Measurements from ENCODE around the gene CLCN6. TPM values are rescaled to one million over a fixed set of nuclear protein-coding genes. Genes with fewer than 3 reads are reported as not detected.

Gene CLCN6
- total and polyA plus RNA-seq, 2 of the 8 experiments (the other 6 are each of a cell fraction or from before 2014, with no cell fraction given): 15.7 to 26.0 TPM

- Histone ChIP-seq H3K27me3 (replicated peaks in 1 of 4; ENCODE audit: control insufficient read depth in 3 of 4, extremely low read depth in 1 of 4, insufficient read depth in 3 of 4, low read length in 3 of 4) (no peaks in the 10 kb centered on the region; a peak in 2 of 7 replicates), H3K23ac (ENCODE audit: insufficient read length) (no peak overlapping the region), H3K27ac (ENCODE audit: low read depth, low read length) (no peak overlapping the region), H3K56ac (replicated peaks; ENCODE audit: insufficient read length, low read depth, low read length) (no peak overlapping the region), H2BK12ac (ENCODE audit: low read depth, low read length) (no peak overlapping the region), H3K4ac (replicated peaks; ENCODE audit: insufficient read length, low read depth, low read length) (no peak overlapping the region), H4K20me1 (replicated peaks in 1 of 2; ENCODE audit: control insufficient read depth in 1 of 2, insufficient read depth in 2 of 2, low read length in 2 of 2) (no peaks in the 10 kb centered on the region), H3K14ac (ENCODE audit: insufficient read length) (no peak overlapping the region), H3K36me3 (ENCODE audit: control insufficient read depth in 2 of 4, insufficient read depth in 4 of 4, low read length in 3 of 4) (no peaks in the 10 kb centered on the region), H3K4me1 (replicated peaks in 1 of 4; ENCODE audit: control insufficient read depth in 3 of 4, insufficient read depth in 4 of 4, low read length in 3 of 4) (no peaks in the 10 kb centered on the region), H2BK5ac (ENCODE audit: low read depth, low read length) (no peak overlapping the region; the same call in 1 of the 2 replicates), H4K91ac (replicated peaks; ENCODE audit: insufficient read length, low read length) (no peak overlapping the region), H3K4me3 (ENCODE audit: extremely low read depth in 1 of 4, insufficient read depth in 2 of 4, low read depth in 3 of 4, low read length in 4 of 4) (no peak overlapping the region), H2BK20ac (ENCODE audit: low read length) (no peak overlapping the region), H3K79me2 (ENCODE audit: control insufficient read depth in 1 of 2, insufficient read depth in 2 of 2, low read length in 2 of 2) (no peaks in the 10 kb centered on the region), H4K5ac (ENCODE audit: insufficient read length, low read depth, low read length) (no peak overlapping the region), H3K9me3 (ENCODE audit: insufficient read depth in 2 of 2, low read depth in 1 of 2, low read length in 1 of 2) (no peaks in the 10 kb centered on the region), H2BK15ac (ENCODE audit: low read length) (no peak overlapping the region), H3K9ac (replicated peaks in 1 of 4; ENCODE audit: extremely low read depth in 1 of 4, low read depth in 3 of 4, low read length in 3 of 4) (no peak overlapping the region), H3K23me2 (ENCODE audit: low read depth, low read length) (no peaks in the 10 kb centered on the region; the same call in 1 of the 2 replicates), H3K4me2 (ENCODE audit: insufficient read depth in 1 of 2, low read depth in 2 of 2, low read length in 2 of 2) (no peak overlapping the region), H4K8ac (ENCODE audit: extremely low read depth, insufficient read depth, low read length) (no peak overlapping the region), H2BK120ac (replicated peaks; ENCODE audit: low read depth, low read length) (no peak overlapping the region), H2AK5ac (ENCODE audit: low read depth, low read length) (0 out of 2 replicates have a peak overlapping the region, but pooled peaks have one; percentile 39), H3K79me1 (ENCODE audit: low read depth, low read length) (no peaks in the 10 kb centered on the region), H2AFZ (ENCODE audit: low read length) (no peak overlapping the region), H3K18ac (ENCODE audit: extremely low read depth, low read length) (no peak overlapping the region)
- TF ChIP-seq JUN (IDR thresholded peaks at IDR 0.05; ENCODE audit: low read depth, low read length) (no peak), ATF3 (IDR thresholded peaks at IDR 0.05; ENCODE audit: insufficient read depth, low read depth, low read length) (no peak), TAF7 (optimal IDR thresholded peaks at IDR 0.05; ENCODE audit: borderline replicate concordance, low read depth, low read length) (no peak), CHD1 (IDR thresholded peaks at IDR 0.05; ENCODE audit: low read depth, low read length) (no peak), ATF2 (IDR thresholded peaks at IDR 0.05; ENCODE audit: low read length) (no peak), CTBP2 (IDR thresholded peaks at IDR 0.05; ENCODE audit: borderline replicate concordance, insufficient read depth, insufficient read length, low read length) (no peak)
- FAIRE-seq: no peak
- no peak for DNase-seq (ENCODE audit: low read depth in 1 of 2, low spot score in 2 of 2)
- WGBS, 2 experiments (ENCODE audit: extremely low coverage in 1 of 2, insufficient coverage in 1 of 2, insufficient read length in 1 of 2, insufficient replicate concordance in 2 of 2, low coverage in 1 of 2, low lambda C conversion rate in 2 of 2, missing lambda C conversion rate in 1 of 2): 93% methylated on average over 5 of the region's 5 CpGs; no CpG with 5 or more reads in 1 of the 2 experiments
- ChIA-PET POLR2A (ENCODE audit: partially characterized antibody) (interaction anchor here (0.6 to 7.1 kb wide), 3 partner anchors 17 to 471 kb away, joined by 3 to 47 read pairs (median 6); no protein-coding TSS in a partner anchor), CTCF (ENCODE audit: partially characterized antibody) (interaction anchor here (0.6 to 5.6 kb wide), 15 partner anchors 9 to 484 kb away, joined by 3 to 46 read pairs (median 6); partner anchors contain the start of gene NPPA)
These were observed 63.7 kb downstream of the CLCN6 start for GRCh38 chr1:11869650-11870207.
